ENCODE results near the gene PDIA2.
A peak's percentile ranks its signal among the peaks of the same experiment; 100 is the strongest.

The PDIA2 gene

GRCh38 chr16:303760-304505, 21.0 kb downstream of the PDIA2 start:
- no peak for FAIRE-seq

GRCh38 chr16:305916-306626, 23.1 kb downstream of the PDIA2 start:
- no peak for FAIRE-seq

- no peak for FAIRE-seq
These were observed 24.0 kb downstream of the PDIA2 start for GRCh38 chr16:306911-307370.

- FAIRE-seq = no peak
These were observed 24.8 kb downstream of the PDIA2 start for GRCh38 chr16:307691-308312.

GRCh38 chr16:309476-309875, 26.5 kb downstream of the PDIA2 start:
- no peak for FAIRE-seq

- no peak for FAIRE-seq
These were observed 28.8 kb downstream of the PDIA2 start for GRCh38 chr16:311725-312124.

- FAIRE-seq = no peak
These were observed 31.4 kb downstream of the PDIA2 start for GRCh38 chr16:314351-314750.

- no peak for FAIRE-seq
These were observed 31.9 kb downstream of the PDIA2 start for GRCh38 chr16:314795-315299.

- no peak for FAIRE-seq
These were observed 33.9 kb downstream of the PDIA2 start for GRCh38 chr16:316741-317464.

- no peak for FAIRE-seq
These were observed 34.6 kb downstream of the PDIA2 start for GRCh38 chr16:317583-317982.

- FAIRE-seq = no peak
These were observed 35.7 kb downstream of the PDIA2 start for GRCh38 chr16:318628-319027.

- FAIRE-seq = no peak
These were observed 37.2 kb downstream of the PDIA2 start for GRCh38 chr16:320206-320605.

GRCh38 chr16:321532-321931, 38.6 kb downstream of the PDIA2 start:
- FAIRE-seq = peak; percentile 39

- FAIRE-seq = no peak
These were observed 39.6 kb downstream of the PDIA2 start for GRCh38 chr16:322476-323143.

GRCh38 chr16:324201-324450, 41.2 kb downstream of the PDIA2 start:
- FAIRE-seq = no peak

GRCh38 chr16:324451-325334, 41.7 kb downstream of the PDIA2 start:
- no peak for FAIRE-seq

GRCh38 chr16:325375-326145, 42.6 kb downstream of the PDIA2 start:
- FAIRE-seq = no peak

- FAIRE-seq = no peak
These were observed 47.8 kb downstream of the PDIA2 start for GRCh38 chr16:330741-331140.

- peak; percentile 63 for FAIRE-seq
These were observed 48.3 kb downstream of the PDIA2 start for GRCh38 chr16:331181-331814.

GRCh38 chr16:333406-334094, 50.6 kb downstream of the PDIA2 start:
- FAIRE-seq = no peak

Measured in G401.6 (cell line).